ENCODE measurements around the gene NT5C1A. TPM values are rescaled to one million over a fixed set of nuclear protein-coding genes. Genes with fewer than 3 reads are reported as not detected.

Gene NT5C1A
- total RNA-seq, 1 donor from 2014 or later = 2.8 TPM

Other genes starting within 250 kb of the NT5C1A start
- not detected in 2 replicates for gene BMP8A, start 180.5 kb downstream of the NT5C1A start, total RNA-seq
- gene PABPC4, start 95.3 kb downstream of the NT5C1A start, total RNA-seq = 343 and 347 TPM in 2 replicates
- gene HEYL, start 32.5 kb downstream of the NT5C1A start, total RNA-seq = 0.10 TPM in 2 replicates
- 0.69 and 0.75 TPM in 2 replicates for gene HPCAL4, start 19.3 kb upstream of the NT5C1A start, total RNA-seq
- gene PPIE, start 66.8 kb upstream of the NT5C1A start, total RNA-seq = 68.1 and 75.0 TPM in 2 replicates
- 1.6 and 1.7 TPM in 2 replicates for gene OXCT2, start 99.2 kb upstream of the NT5C1A start, total RNA-seq
- 0.31 and 0.42 TPM in 2 replicates for gene BMP8B, start 116.8 kb upstream of the NT5C1A start, total RNA-seq
- 22.7 and 23.7 TPM in 2 replicates for gene TRIT1, start 211.4 kb upstream of the NT5C1A start, total RNA-seq
- gene MYCL, start 229.8 kb upstream of the NT5C1A start, total RNA-seq = 0.56 and 0.62 TPM in 2 replicates